HepG2 (cell line): Measurements from ENCODE around the gene EPO. TPM values are rescaled to one million over a fixed set of nuclear protein-coding genes. Genes with fewer than 3 reads are reported as not detected.

Source experiments
- BCL6 ChIP-seq: IDR thresholded peaks from 2 replicates; pipeline ENCODE4 v1.6.1; 2016; ENCODE audit warnings: missing genetic modification reagents, missing compliant biosample characterization
- BORCS8-MEF2B ChIP-seq: sonication (generic); formaldehyde crosslinking; IDR thresholded peaks from 2 replicates; pipeline ENCODE4 v1.8.0; 2022; ENCODE audit warnings: mild to moderate bottlenecking, missing genetic modification reagents
- BRCA1 ChIP-seq: sonication (generic); formaldehyde crosslinking; IDR thresholded peaks from 2 replicates; pipeline ENCODE4 v1.4.0; 2020; ENCODE audit warnings: missing genetic modification reagents
- ERF ChIP-seq: IDR thresholded peaks from 2 replicates; pipeline ENCODE4 v1.6.1; 2018; ENCODE audit warnings: missing biosample characterization, missing genetic modification reagents
- ETV6 ChIP-seq: sonication (generic); formaldehyde crosslinking; conservative IDR thresholded peaks from 2 replicates; pipeline ENCODE4 v1.4.0; 2020; ENCODE audit warnings: missing genetic modification reagents
- GATA4 ChIP-seq: sonication (generic); IDR thresholded peaks from 2 replicates; pipeline ENCODE4 v1.6.1; 2016; ENCODE audit warnings: antibody characterized with exemption, low read depth, borderline replicate concordance
- GATAD2A ChIP-seq: IDR thresholded peaks from 2 replicates; pipeline ENCODE4 v1.6.1; 2016
- GPBP1L1 ChIP-seq: sonication (generic); formaldehyde crosslinking; IDR thresholded peaks from 2 replicates; pipeline ENCODE4 v1.5.0; 2020; ENCODE audit warnings: mild to moderate bottlenecking, missing genetic modification reagents
- KLF13 ChIP-seq: sonication (generic); formaldehyde crosslinking; IDR thresholded peaks from 2 replicates; pipeline ENCODE4 v1.4.0; 2020; ENCODE audit warnings: mild to moderate bottlenecking, missing genetic modification reagents
- KLF15 ChIP-seq: sonication (generic); formaldehyde crosslinking; IDR thresholded peaks from 2 replicates; pipeline ENCODE4 v1.8.1; 2023; ENCODE audit warnings: borderline replicate concordance, mild to moderate bottlenecking, inconsistent platforms, missing genetic modification reagents, mixed read lengths
- KMT2B ChIP-seq: IDR thresholded peaks from 2 replicates; pipeline ENCODE4 v1.6.1; 2016; ENCODE audit warnings: missing genetic modification reagents, missing compliant biosample characterization
- MEIS2 ChIP-seq: sonication (generic); formaldehyde crosslinking; IDR thresholded peaks from 2 replicates; pipeline ENCODE4 v1.9.0; 2021; ENCODE audit warnings: mild to moderate bottlenecking, missing genetic modification reagents
- NCOR1 ChIP-seq: fragments of 200-600 bp; sonication (generic); IDR thresholded peaks from 2 replicates; pipeline ENCODE4 v1.7.0; 2017; ENCODE audit warnings: antibody characterized with exemption, low read length, borderline replicate concordance
- SP2 ChIP-seq: sonication (generic); formaldehyde crosslinking; IDR thresholded peaks from 2 replicates; pipeline ENCODE4 v1.5.1; 2020; ENCODE audit warnings: mild to moderate bottlenecking, missing genetic modification reagents
- STAT5B ChIP-seq: sonication (generic); formaldehyde crosslinking; IDR thresholded peaks from 2 replicates; pipeline ENCODE4 v1.4.0; 2020; ENCODE audit warnings: missing genetic modification reagents
- TEAD3 ChIP-seq: optimal IDR thresholded peaks from 2 replicates; pipeline ENCODE3; 2016; ENCODE audit warnings: borderline replicate concordance
- UBTF ChIP-seq: sonication (generic); formaldehyde crosslinking; IDR thresholded peaks from 2 replicates; pipeline ENCODE4 v1.4.0; 2020; ENCODE audit warnings: mild to moderate bottlenecking, missing genetic modification reagents
- ZFAT ChIP-seq: sonication (generic); formaldehyde crosslinking; conservative IDR thresholded peaks from 2 replicates; pipeline ENCODE4 v1.8.1; 2023; ENCODE audit warnings: missing genetic modification reagents, inconsistent platforms
- ZNF451 ChIP-seq: sonication (generic); formaldehyde crosslinking; IDR thresholded peaks from 2 replicates; pipeline ENCODE4 v1.5.0; 2020; ENCODE audit warnings: mild to moderate bottlenecking, missing genetic modification reagents
- ZNF550 ChIP-seq: sonication (generic); formaldehyde crosslinking; IDR thresholded peaks from 2 replicates; pipeline ENCODE4 v1.4.0; 2020; ENCODE audit warnings: mild to moderate bottlenecking, missing genetic modification reagents, borderline replicate concordance
- ZNF563 ChIP-seq: sonication (generic); formaldehyde crosslinking; IDR thresholded peaks from 2 replicates; pipeline ENCODE4 v1.8.0; 2022; ENCODE audit warnings: mild to moderate bottlenecking, moderate library complexity, missing genetic modification reagents
- ZNF572 ChIP-seq: sonication (generic); formaldehyde crosslinking; IDR thresholded peaks from 2 replicates; pipeline ENCODE4 v1.5.1; 2020; ENCODE audit warnings: mild to moderate bottlenecking, missing genetic modification reagents
- ZNF605 ChIP-seq: sonication (generic); formaldehyde crosslinking; IDR thresholded peaks from 2 replicates; pipeline ENCODE4 v1.8.0; 2022; ENCODE audit warnings: mild to moderate bottlenecking, missing genetic modification reagents
- ZNF790 ChIP-seq: sonication (generic); formaldehyde crosslinking; IDR thresholded peaks from 2 replicates; pipeline ENCODE4 v1.8.0; 2022; ENCODE audit warnings: missing genetic modification reagents, mild to moderate bottlenecking, borderline replicate concordance
- polyA plus RNA-seq, 8 experiments: library from polyadenylated mRNA; depleted of rRNA in 3 of 8; stranded (reverse) in 7 of 8; unstranded in 1 of 8; fragments of >200 nt; fragmentation: Illumina TruSeq in 4 of 8; extraction: Trizol in 4 of 8; gene quantifications; 2 replicates each; pipeline versions ENCODE4 v1.2.1 to v1.2.3, GENCODE V29; 2011 to 2016; ENCODE audit warnings: low read depth in 4 of 8, missing spikeins in 1 of 8, mixed read lengths in 1 of 8; ENCODE audit not compliant: insufficient read depth in 1 of 8
- total RNA-seq, 5 experiments: library from RNA; depleted of rRNA; stranded (reverse); fragments of >200 nt; fragmentation: Illumina TruSeq; extraction: Trizol; gene quantifications; 2 replicates each; pipeline ENCODE4 v1.2.3, GENCODE V29; 2016; ENCODE audit warnings: low read depth in 1 of 5

Gene EPO
- total and polyA plus RNA-seq, 2 of the 13 experiments (the other 11 are each of a cell fraction or from before 2014, with no cell fraction given): 10.3 to 25.7 TPM

- TF ChIP-seq BRCA1 (CRISPR knock-in tag) (no peak), MEIS2 (CRISPR knock-in tag) (peak; percentile 58; the same call in 1 of the 2 replicates), GATA4 (0 out of 2 replicates have a peak, but pooled peaks have one; percentile 17), ERF (CRISPR knock-in tag) (peak; percentile 91), KMT2B (no peak), KLF13 (CRISPR knock-in tag) (no peak), KLF15 (no peak), ZNF790 (CRISPR knock-in tag) (no peak), ZFAT (CRISPR knock-in tag) (no peak), ZNF605 (CRISPR knock-in tag) (peak; percentile 73), ZNF563 (peak; percentile 30; the same call in 1 of the 2 replicates), ZNF451 (0 out of 2 replicates have a peak, but pooled peaks have one; percentile 63), GPBP1L1 (CRISPR knock-in tag) (no peak), GATAD2A (CRISPR knock-in tag) (peak; percentile 56; the same call in 1 of the 2 replicates), BORCS8-MEF2B (no peak), BCL6 (CRISPR knock-in tag) (0 out of 2 replicates have a peak, but pooled peaks have one; percentile 50), UBTF (CRISPR knock-in tag) (no peak; the same call in 1 of the 2 replicates), ZNF572 (CRISPR knock-in tag) (no peak), ZNF550 (no peak), SP2 (CRISPR knock-in tag) (no peak), NCOR1 (no peak), ETV6 (CRISPR knock-in tag) (no peak), STAT5B (no peak), TEAD3 (CRISPR knock-in tag) (no peak)
Observed at GRCh38 chr7:100723732-100724275, 3.5 kb downstream of the EPO start (continued).
